ENCODE measurements around the gene ZBTB45. TPM values are rescaled to one million over a fixed set of nuclear protein-coding genes. Genes with fewer than 3 reads are reported as not detected.

Gene ZBTB45
- total and polyA plus RNA-seq, 9 of the 15 experiments (the other 6 are each of a cell fraction or from before 2014, with no cell fraction given) = 0.08 to 16.1 (median 1.8) TPM

DNA sequence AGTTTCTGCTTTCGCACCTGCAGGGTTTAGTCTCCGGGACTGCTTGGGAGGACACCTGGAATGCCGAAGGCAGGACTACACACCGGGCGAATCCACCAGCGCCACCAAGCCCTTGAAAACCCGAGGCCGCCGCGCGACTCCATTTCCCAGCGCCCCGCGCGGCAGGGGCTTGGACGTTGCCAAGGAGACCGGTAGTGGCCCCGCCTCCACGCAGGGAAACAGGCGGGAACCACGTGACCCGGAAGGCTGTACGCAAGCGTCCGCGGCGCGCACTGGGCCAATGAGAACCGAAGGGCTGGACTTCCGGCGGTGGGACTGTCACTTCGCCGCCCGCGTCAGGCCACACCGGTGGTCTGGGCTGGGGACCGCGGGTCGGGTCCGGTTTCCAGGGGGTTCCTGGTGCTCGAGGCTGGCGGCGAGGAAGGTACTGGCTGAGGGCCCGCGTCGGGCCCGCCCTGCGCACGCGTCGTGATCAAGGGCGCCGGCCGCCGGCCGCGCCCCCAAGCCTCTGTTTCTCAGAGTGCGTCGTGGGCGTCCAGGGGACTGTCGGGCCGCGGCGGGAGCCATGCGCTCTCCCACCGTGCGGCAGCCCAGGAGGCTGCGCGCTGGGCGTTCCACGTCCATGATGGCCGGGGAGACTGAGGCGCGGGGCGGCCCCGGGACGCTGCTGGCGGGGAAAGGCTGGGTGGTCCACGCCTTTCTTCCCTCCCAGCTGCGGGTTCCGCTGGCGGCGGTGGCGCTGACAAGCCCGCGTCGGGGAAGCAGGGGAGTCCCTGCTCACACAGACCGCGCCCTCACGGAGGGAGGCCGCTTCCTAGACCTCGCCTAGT, 52.6 kb downstream of the ZBTB45 start, which contains the start of gene ZNF324 (continued):
- TF ChIP-seq KDM4B (IDR thresholded peaks at IDR 0.05; ENCODE audit: borderline replicate concordance in 2 of 2, low read depth in 1 of 2) (peak in 1 of 2 experiments; percentile 33; a peak in 1 of 4 replicates), EP400 (IDR thresholded peaks at IDR 0.05) (peak; percentile 74; the same call in 1 of the 2 replicates), FOXJ2 (tag; IDR thresholded peaks at IDR 0.05) (peak; percentile 94), ZNF184 (CRISPR knock-in tag; IDR thresholded peaks at IDR 0.05) (no peak), ZNF23 (CRISPR knock-in tag; IDR thresholded peaks at IDR 0.05) (no peak), NR2F6 (CRISPR knock-in tag; IDR thresholded peaks at IDR 0.05) (no peak), E2F3 (CRISPR knock-in tag; IDR thresholded peaks at IDR 0.05) (peak; percentile 79; the same call in 1 of the 2 replicates), POLR2AphosphoS2 (IDR thresholded peaks at IDR 0.05; ENCODE audit: low read length) (peak; percentile 74; the same call in 1 of the 2 replicates), ATF1 (CRISPR knock-in tag; IDR thresholded peaks at IDR 0.05) (0 out of 2 replicates have a peak, but pooled peaks have one; percentile 27), ATF1 (tag; IDR thresholded peaks at IDR 0.05) (peak; percentile 91), POLR2AphosphoS5 (IDR thresholded peaks at IDR 0.05; ENCODE audit: control insufficient read depth, insufficient read depth, low read depth, low read length) (peak; percentile 53; the same call in 1 of the 2 replicates), FOSL1 (tag; conservative IDR thresholded peaks at IDR 0.05) (no peak), HNRNPLL (IDR thresholded peaks at IDR 0.05; ENCODE audit: low read depth, low read length, poor library complexity, severe bottlenecking) (no peak), YBX1 (IDR thresholded peaks at IDR 0.05) (no peak)
- TF ChIP-seq, protein P1, sequence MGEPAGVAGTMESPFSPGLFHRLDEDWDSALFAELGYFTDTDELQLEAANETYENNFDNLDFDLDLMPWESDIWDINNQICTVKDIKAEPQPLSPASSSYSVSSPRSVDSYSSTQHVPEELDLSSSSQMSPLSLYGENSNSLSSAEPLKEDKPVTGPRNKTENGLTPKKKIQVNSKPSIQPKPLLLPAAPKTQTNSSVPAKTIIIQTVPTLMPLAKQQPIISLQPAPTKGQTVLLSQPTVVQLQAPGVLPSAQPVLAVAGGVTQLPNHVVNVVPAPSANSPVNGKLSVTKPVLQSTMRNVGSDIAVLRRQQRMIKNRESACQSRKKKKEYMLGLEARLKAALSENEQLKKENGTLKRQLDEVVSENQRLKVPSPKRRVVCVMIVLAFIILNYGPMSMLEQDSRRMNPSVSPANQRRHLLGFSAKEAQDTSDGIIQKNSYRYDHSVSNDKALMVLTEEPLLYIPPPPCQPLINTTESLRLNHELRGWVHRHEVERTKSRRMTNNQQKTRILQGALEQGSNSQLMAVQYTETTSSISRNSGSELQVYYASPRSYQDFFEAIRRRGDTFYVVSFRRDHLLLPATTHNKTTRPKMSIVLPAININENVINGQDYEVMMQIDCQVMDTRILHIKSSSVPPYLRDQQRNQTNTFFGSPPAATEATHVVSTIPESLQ (CRISPR knock-in tag; IDR thresholded peaks at IDR 0.05) = no peak
- TF ChIP-seq, protein P2, sequence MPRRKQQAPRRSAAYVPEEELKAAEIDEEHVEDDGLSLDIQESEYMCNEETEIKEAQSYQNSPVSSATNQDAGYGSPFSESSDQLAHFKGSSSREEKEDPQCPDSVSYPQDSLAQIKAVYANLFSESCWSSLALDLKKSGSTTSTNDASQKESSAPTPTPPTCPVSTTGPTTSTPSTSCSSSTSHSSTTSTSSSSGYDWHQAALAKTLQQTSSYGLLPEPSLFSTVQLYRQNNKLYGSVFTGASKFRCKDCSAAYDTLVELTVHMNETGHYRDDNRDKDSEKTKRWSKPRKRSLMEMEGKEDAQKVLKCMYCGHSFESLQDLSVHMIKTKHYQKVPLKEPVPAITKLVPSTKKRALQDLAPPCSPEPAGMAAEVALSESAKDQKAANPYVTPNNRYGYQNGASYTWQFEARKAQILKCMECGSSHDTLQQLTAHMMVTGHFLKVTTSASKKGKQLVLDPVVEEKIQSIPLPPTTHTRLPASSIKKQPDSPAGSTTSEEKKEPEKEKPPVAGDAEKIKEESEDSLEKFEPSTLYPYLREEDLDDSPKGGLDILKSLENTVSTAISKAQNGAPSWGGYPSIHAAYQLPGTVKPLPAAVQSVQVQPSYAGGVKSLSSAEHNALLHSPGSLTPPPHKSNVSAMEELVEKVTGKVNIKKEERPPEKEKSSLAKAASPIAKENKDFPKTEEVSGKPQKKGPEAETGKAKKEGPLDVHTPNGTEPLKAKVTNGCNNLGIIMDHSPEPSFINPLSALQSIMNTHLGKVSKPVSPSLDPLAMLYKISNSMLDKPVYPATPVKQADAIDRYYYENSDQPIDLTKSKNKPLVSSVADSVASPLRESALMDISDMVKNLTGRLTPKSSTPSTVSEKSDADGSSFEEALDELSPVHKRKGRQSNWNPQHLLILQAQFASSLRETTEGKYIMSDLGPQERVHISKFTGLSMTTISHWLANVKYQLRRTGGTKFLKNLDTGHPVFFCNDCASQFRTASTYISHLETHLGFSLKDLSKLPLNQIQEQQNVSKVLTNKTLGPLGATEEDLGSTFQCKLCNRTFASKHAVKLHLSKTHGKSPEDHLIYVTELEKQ (CRISPR knock-in tag; IDR thresholded peaks at IDR 0.05) = no peak
- TF ChIP-seq, protein P3, sequence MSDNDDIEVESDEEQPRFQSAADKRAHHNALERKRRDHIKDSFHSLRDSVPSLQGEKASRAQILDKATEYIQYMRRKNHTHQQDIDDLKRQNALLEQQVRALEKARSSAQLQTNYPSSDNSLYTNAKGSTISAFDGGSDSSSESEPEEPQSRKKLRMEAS (CRISPR knock-in tag; IDR thresholded peaks at IDR 0.05) = peak; percentile 85
- TF ChIP-seq, protein P4, sequence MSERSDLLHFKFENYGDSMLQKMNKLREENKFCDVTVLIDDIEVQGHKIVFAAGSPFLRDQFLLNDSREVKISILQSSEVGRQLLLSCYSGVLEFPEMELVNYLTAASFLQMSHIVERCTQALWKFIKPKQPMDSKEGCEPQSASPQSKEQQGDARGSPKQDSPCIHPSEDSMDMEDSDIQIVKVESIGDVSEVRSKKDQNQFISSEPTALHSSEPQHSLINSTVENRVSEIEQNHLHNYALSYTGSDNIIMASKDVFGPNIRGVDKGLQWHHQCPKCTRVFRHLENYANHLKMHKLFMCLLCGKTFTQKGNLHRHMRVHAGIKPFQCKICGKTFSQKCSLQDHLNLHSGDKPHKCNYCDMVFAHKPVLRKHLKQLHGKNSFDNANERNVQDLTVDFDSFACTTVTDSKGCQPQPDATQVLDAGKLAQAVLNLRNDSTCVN (CRISPR knock-in tag; IDR thresholded peaks at IDR 0.05) = no peak
- TF ChIP-seq, protein P5, sequence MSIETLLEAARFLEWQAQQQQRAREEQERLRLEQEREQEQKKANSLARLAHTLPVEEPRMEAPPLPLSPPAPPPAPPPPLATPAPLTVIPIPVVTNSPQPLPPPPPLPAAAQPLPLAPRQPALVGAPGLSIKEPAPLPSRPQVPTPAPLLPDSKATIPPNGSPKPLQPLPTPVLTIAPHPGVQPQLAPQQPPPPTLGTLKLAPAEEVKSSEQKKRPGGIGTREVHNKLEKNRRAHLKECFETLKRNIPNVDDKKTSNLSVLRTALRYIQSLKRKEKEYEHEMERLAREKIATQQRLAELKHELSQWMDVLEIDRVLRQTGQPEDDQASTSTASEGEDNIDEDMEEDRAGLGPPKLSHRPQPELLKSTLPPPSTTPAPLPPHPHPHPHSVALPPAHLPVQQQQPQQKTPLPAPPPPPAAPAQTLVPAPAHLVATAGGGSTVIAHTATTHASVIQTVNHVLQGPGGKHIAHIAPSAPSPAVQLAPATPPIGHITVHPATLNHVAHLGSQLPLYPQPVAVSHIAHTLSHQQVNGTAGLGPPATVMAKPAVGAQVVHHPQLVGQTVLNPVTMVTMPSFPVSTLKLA (conservative IDR thresholded peaks at IDR 0.05) = peak; percentile 95 to 96

All from K562 (cell line).